DND-41 (cell line): ENCODE measurements around the gene RFX2.

ENCODE experiments used
- EZH2 ChIP-seq: IDR thresholded peaks from 3 replicates; pipeline ENCODE4 v1.6.1; 2012; ENCODE audit warnings: borderline replicate concordance, low read depth, mild to moderate bottlenecking, moderate library complexity, low read length, inconsistent platforms; ENCODE audit not compliant: severe bottlenecking
- TF ChIP-seq, protein P1 (sequence below): IDR thresholded peaks from 2 replicates; pipeline ENCODE4 v1.5.1; 2012; ENCODE audit warnings: borderline replicate concordance, low read length, moderate library complexity, mild to moderate bottlenecking; ENCODE audit not compliant: poor library complexity, severe bottlenecking; ENCODE audit errors: extremely low read depth

DNA sequence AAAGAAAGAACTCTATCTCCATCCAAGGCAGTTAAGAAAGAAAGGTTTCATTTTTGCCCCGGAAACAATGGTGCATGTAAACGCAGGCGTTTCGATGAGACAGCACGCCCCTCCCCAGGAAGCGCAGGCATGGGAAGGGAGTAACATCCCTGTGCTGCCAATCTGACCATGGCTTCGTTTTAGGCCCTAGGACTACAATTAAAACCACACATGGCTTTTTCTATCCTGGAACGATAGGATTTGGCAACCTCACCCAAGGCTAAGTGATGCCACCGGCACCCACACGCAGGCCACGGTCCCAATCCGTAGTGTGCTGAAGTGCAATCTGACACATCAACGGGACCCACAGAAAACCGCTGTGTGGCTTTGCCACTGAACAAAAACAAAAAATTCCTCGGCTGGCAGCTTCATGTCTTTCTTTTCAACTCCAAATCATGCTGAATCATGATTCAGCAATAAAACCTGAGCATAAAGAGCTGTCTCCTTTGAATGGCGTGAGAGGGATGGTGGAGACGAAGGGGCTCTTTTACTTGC, 156.6 kb downstream of the RFX2 start:
- TF ChIP-seq, protein P1, sequence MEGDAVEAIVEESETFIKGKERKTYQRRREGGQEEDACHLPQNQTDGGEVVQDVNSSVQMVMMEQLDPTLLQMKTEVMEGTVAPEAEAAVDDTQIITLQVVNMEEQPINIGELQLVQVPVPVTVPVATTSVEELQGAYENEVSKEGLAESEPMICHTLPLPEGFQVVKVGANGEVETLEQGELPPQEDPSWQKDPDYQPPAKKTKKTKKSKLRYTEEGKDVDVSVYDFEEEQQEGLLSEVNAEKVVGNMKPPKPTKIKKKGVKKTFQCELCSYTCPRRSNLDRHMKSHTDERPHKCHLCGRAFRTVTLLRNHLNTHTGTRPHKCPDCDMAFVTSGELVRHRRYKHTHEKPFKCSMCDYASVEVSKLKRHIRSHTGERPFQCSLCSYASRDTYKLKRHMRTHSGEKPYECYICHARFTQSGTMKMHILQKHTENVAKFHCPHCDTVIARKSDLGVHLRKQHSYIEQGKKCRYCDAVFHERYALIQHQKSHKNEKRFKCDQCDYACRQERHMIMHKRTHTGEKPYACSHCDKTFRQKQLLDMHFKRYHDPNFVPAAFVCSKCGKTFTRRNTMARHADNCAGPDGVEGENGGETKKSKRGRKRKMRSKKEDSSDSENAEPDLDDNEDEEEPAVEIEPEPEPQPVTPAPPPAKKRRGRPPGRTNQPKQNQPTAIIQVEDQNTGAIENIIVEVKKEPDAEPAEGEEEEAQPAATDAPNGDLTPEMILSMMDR: no peak
- no peak for TF ChIP-seq EZH2
